Fibroblast of lung (primary cell): ENCODE measurements around the gene FOXD3. TPM values are rescaled to one million over a fixed set of nuclear protein-coding genes. Genes with fewer than 3 reads are reported as not detected.
A peak's percentile ranks its signal among the peaks of the same experiment; 100 is the strongest.

ENCODE experiments used
- DNase-seq, 2 donors: peaks; one replicate each; pipeline versions ENCODE4 v3.0.0 to v3.0.0-alpha.2; 2010; ENCODE audit warnings: low read depth in 2 of 2
- H2AFZ ChIP-seq: 2 replicates; pipeline ENCODE4 v1.5.1; 2012; ENCODE audit warnings: low read length, control low read depth, inconsistent platforms
- H3K27ac ChIP-seq: 2 replicates; pipeline ENCODE4 v1.5.1; 2011; ENCODE audit warnings: low read length, control low read depth; ENCODE audit not compliant: insufficient read depth
- H3K27me3 ChIP-seq: 2 replicates; pipeline ENCODE4 v1.5.1; 2011; ENCODE audit warnings: mild to moderate bottlenecking, low read length; ENCODE audit not compliant: control insufficient read depth, insufficient read depth
- H3K36me3 ChIP-seq: 2 replicates; pipeline ENCODE4 v1.5.1; 2011; ENCODE audit warnings: low read length; ENCODE audit not compliant: control insufficient read depth, insufficient read depth
- H3K4me1 ChIP-seq: 2 replicates; pipeline ENCODE4 v1.5.1; 2011; ENCODE audit warnings: low read length; ENCODE audit not compliant: control insufficient read depth, insufficient read depth; ENCODE audit errors: extremely low read depth
- H3K4me2 ChIP-seq: 2 replicates; pipeline ENCODE4 v1.5.1; 2011; ENCODE audit warnings: low read length, control low read depth; ENCODE audit not compliant: insufficient read depth; ENCODE audit errors: extremely low read depth
- H3K4me3 ChIP-seq, 4 experiments: fragments of 200-600 bp in 1 of 4; sonication (generic) in 1 of 4; replicated peaks in 1 of 4; 2 replicates each; pipeline ENCODE4 v1.5.1; 2011 to 2016; ENCODE audit warnings: low read length in 4 of 4, low read depth in 3 of 4, mild to moderate bottlenecking in 3 of 4, control low read depth in 2 of 4, inconsistent platforms in 1 of 4, mixed read lengths in 1 of 4; ENCODE audit not compliant: insufficient read depth in 1 of 4; ENCODE audit errors: control extremely low read depth in 1 of 4
- H3K79me2 ChIP-seq: 2 replicates; pipeline ENCODE4 v1.5.1; 2012; ENCODE audit warnings: mild to moderate bottlenecking, low read length, inconsistent platforms; ENCODE audit not compliant: control insufficient read depth, insufficient read depth
- H3K9ac ChIP-seq: 2 replicates; pipeline ENCODE4 v1.5.1; 2011; ENCODE audit warnings: mild to moderate bottlenecking, low read length, control low read depth; ENCODE audit not compliant: insufficient read depth
- H3K9me3 ChIP-seq: 2 replicates; pipeline ENCODE4 v1.5.1; 2012; ENCODE audit warnings: low read depth, low read length; ENCODE audit not compliant: control insufficient read depth, insufficient read depth
- H4K20me1 ChIP-seq: 2 replicates; pipeline ENCODE4 v1.5.1; 2011; ENCODE audit warnings: low read length; ENCODE audit not compliant: control insufficient read depth, insufficient read depth; ENCODE audit errors: extremely low read depth
- EZH2 ChIP-seq: IDR thresholded peaks from 2 replicates; pipeline ENCODE4 v1.5.1; 2012; ENCODE audit warnings: low read length, control low read depth, mild to moderate bottlenecking; ENCODE audit errors: missing control alignments
- polyA plus RNA-seq, 2 donors: library from polyadenylated mRNA; depleted of rRNA in 1 of 2; stranded (reverse) in 1 of 2; unstranded in 1 of 2; fragments of >200 nt; gene quantifications; 2 replicates each; pipeline ENCODE4 v1.2.1, GENCODE V29; 2011 to 2012; ENCODE audit warnings: missing spikeins in 1 of 2
- total RNA-seq: library from RNA; depleted of rRNA; stranded (reverse); fragments of >200 nt; gene quantifications from 2 replicates; pipeline ENCODE4 v1.2.1, GENCODE V29; 2014
- TF ChIP-seq, protein P1 (sequence below), 2 donors: IDR thresholded peaks in 1 of 2; conservative IDR thresholded peaks in 1 of 2; 1 replicate in 1 of 2; 2 replicates in 1 of 2; pipeline ENCODE4 v1.5.1; 2011 to 2012; ENCODE audit warnings: low read length in 2 of 2, control low read depth in 1 of 2, inconsistent platforms in 1 of 2, low read depth in 1 of 2, mild to moderate bottlenecking in 1 of 2

The FOXD3 gene
- total and polyA plus RNA-seq, 2 donors (not counting 1 experiment from before 2014, with no cell fraction given) = not detected

DNA sequence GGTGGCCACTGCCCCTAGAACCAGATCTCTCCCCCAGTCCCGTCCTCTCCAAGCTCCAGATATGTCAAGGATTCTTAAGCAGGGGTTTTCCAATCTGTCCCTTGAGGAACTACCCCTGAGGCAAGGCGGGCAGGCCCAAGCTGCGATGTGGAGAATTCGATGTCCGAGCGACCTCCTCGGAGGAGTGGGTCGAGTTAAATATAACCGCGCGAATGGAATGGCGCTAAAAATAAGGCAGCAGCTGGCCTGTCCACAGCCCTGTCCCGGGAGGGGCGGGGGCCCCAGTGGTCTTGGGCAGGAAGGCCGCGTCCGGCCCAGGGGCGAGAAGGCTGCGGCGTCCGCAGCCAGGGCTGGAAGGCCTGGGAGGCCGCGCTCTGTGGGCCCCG is 5.8 kb upstream of the FOXD3 start:
- H3K79me2 ChIP-seq = no peaks in the 10 kb centered on the region
- peaks cover 55% of the 10 kb centered on the region for H3K27me3 ChIP-seq
- no peak for TF ChIP-seq EZH2
- TF ChIP-seq, protein P1, sequence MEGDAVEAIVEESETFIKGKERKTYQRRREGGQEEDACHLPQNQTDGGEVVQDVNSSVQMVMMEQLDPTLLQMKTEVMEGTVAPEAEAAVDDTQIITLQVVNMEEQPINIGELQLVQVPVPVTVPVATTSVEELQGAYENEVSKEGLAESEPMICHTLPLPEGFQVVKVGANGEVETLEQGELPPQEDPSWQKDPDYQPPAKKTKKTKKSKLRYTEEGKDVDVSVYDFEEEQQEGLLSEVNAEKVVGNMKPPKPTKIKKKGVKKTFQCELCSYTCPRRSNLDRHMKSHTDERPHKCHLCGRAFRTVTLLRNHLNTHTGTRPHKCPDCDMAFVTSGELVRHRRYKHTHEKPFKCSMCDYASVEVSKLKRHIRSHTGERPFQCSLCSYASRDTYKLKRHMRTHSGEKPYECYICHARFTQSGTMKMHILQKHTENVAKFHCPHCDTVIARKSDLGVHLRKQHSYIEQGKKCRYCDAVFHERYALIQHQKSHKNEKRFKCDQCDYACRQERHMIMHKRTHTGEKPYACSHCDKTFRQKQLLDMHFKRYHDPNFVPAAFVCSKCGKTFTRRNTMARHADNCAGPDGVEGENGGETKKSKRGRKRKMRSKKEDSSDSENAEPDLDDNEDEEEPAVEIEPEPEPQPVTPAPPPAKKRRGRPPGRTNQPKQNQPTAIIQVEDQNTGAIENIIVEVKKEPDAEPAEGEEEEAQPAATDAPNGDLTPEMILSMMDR (conservative IDR thresholded peaks at IDR 0.05 in 1 of 2, IDR thresholded peaks at IDR 0.05 in 1 of 2; ENCODE audit: low read depth in 1 of 2, low read length in 2 of 2) = no peak
- no peaks in the 10 kb centered on the region for H4K20me1 ChIP-seq
- no peak overlapping the region for H3K27ac ChIP-seq
- no peak for DNase-seq
- H3K4me1 ChIP-seq = no peaks in the 10 kb centered on the region
- H3K4me3 ChIP-seq = peak overlapping the region in 1 of 4 experiments; percentile 45
- H3K36me3 ChIP-seq = no peaks in the 10 kb centered on the region
- H3K4me2 ChIP-seq = no peak overlapping the region
- no peak overlapping the region for H2AFZ ChIP-seq
- H3K9ac ChIP-seq = no peak overlapping the region
- no peaks in the 10 kb centered on the region for H3K9me3 ChIP-seq

DNA sequence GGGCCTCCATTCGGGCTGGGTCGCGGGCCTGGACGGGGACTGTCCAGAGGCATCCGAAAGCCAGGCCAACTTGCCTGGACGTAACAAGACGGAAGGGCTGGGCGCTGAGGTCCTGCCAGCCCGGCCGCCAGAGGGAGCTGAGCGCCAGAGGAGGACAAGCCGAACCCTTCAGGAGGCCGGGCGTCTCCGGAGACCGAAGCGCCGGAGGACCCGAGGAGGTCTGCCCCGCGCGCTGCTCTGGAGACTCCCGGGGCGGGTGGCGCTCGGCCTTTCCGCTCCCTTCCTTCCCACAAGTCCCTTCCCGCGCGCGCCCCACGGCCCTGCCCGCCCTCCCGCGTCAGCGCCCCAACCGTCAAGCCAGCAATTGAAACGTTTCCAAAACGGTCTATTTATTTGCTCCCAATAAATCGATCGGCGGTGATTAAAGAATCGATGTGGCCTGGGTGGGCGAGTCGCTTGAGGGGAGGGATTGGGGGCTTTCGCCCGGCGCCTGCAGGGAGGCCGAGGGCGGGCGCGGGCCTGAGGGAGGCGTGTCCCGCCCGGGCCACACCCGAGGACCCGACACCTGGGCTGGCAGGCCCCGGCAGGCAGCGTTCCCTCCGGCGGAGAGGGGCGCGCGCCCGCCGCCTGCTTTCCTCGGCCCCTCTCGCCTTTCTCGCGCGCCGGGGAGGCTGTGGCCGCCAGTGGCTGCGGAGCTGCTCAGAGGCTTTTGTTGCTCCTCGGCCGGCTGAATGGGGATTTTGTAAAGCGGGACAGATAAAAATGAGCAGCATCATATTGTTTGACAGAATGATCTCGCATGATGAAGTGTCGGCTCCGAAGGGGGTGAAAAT is 5.2 kb upstream of the FOXD3 start:
- H3K27me3 ChIP-seq = peaks cover 61% of the 10 kb centered on the region
- no peaks in the 10 kb centered on the region for H4K20me1 ChIP-seq
- H3K4me1 ChIP-seq = no peaks in the 10 kb centered on the region
- no peak overlapping the region for H2AFZ ChIP-seq
- peak overlapping the region in 2 of 4 experiments; percentile 14 to 45 for H3K4me3 ChIP-seq
- TF ChIP-seq, protein P1 (conservative IDR thresholded peaks at IDR 0.05 in 1 of 2, IDR thresholded peaks at IDR 0.05 in 1 of 2; ENCODE audit: low read depth in 1 of 2, low read length in 2 of 2) = peak; percentile 31 to 40
- no peak for TF ChIP-seq EZH2
- H3K79me2 ChIP-seq = no peaks in the 10 kb centered on the region
- H3K4me2 ChIP-seq = peak overlapping the region; percentile 51
- no peak overlapping the region for H3K27ac ChIP-seq
- no peaks in the 10 kb centered on the region for H3K36me3 ChIP-seq
- H3K9me3 ChIP-seq = no peaks in the 10 kb centered on the region
- peak; percentile 27 to 53 for DNase-seq
- H3K9ac ChIP-seq = no peak overlapping the region

DNA sequence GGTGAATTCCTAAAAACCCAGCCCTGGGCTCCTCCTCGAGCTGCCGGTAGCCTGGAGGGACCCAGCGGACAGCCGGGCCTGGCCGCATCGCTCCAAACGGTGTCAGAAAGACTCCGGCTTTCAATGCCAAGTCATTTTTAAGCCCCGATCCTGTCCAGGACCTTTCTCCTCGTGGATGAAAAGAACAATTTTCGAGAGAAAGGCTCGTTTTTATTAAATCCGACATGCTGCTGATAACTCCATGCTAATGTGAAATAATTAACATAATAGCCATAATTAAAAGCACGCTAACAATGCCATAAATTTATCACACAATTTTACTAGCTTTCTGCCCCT is 4.6 kb upstream of the FOXD3 start:
- Histone ChIP-seq H3K36me3 (no peaks in the 10 kb centered on the region), H4K20me1 (no peaks in the 10 kb centered on the region), H2AFZ (no peak overlapping the region), H3K27me3 (peaks cover 67% of the 10 kb centered on the region), H3K9ac (no peak overlapping the region), H3K4me3 (peak overlapping the region in 1 of 4 experiments; percentile 45), H3K27ac (no peak overlapping the region), H3K4me1 (no peaks in the 10 kb centered on the region), H3K79me2 (no peaks in the 10 kb centered on the region), H3K9me3 (no peaks in the 10 kb centered on the region), H3K4me2 (peak overlapping the region; percentile 51)
- DNase-seq = peak in 1 of 2 donors; percentile 6
- TF ChIP-seq, protein P1 (conservative IDR thresholded peaks at IDR 0.05 in 1 of 2, IDR thresholded peaks at IDR 0.05 in 1 of 2; ENCODE audit: low read depth in 1 of 2, low read length in 2 of 2) = no peak
- peak; percentile 91 for TF ChIP-seq EZH2
